Skin of body (tissue), 2 donors: ENCODE results near the gene ZNF212. TPM values are rescaled to one million over a fixed set of nuclear protein-coding genes. Genes with fewer than 3 reads are reported as not detected.
A peak's percentile ranks its signal among the peaks of the same experiment; 100 is the strongest.

Source experiments
- DNase-seq: peaks from one replicate; lab custom pipeline; 2025; lab: John Stamatoyannopoulos, UW
- total RNA-seq: library from RNA; depleted of rRNA; stranded (reverse); fragments of >200 nt; gene quantifications from one replicate; pipeline ENCODE4 v1.2.3, GENCODE V29; 2014

ZNF212 gene
- total RNA-seq, 1 donor from 2014 or later: 6.6 TPM

GRCh38 chr7:149284850-149285585 is 45.6 kb downstream of the ZNF212 start:
- DNase-seq: peak; percentile 71

GRCh38 chr7:149285603-149286002 is 46.2 kb downstream of the ZNF212 start:
- DNase-seq: no peak

GRCh38 chr7:149286811-149287400 is 47.5 kb downstream of the ZNF212 start:
- DNase-seq: no peak

- DNase-seq: no peak
These were observed 48.2 kb downstream of the ZNF212 start for GRCh38 chr7:149287622-149288021.

GRCh38 chr7:149289262-149289661 is 49.8 kb downstream of the ZNF212 start:
- DNase-seq: no peak

- no peak for DNase-seq
These were observed 50.4 kb downstream of the ZNF212 start for GRCh38 chr7:149289856-149290255.

GRCh38 chr7:149291036-149291780 is 51.8 kb downstream of the ZNF212 start:
- no peak for DNase-seq

- no peak for DNase-seq
These were observed 52.5 kb downstream of the ZNF212 start for GRCh38 chr7:149291781-149292461.

GRCh38 chr7:149292462-149292823 is 53.0 kb downstream of the ZNF212 start:
- no peak for DNase-seq

- DNase-seq: no peak
These were observed 53.9 kb downstream of the ZNF212 start for GRCh38 chr7:149293338-149293737.

- DNase-seq: no peak
These were observed 54.6 kb downstream of the ZNF212 start for GRCh38 chr7:149293946-149294633.

- no peak for DNase-seq
These were observed 55.4 kb downstream of the ZNF212 start for GRCh38 chr7:149294634-149295480.

- DNase-seq: no peak
These were observed 56.0 kb downstream of the ZNF212 start for GRCh38 chr7:149295481-149295850.

GRCh38 chr7:149296368-149296767 is 56.9 kb downstream of the ZNF212 start:
- DNase-seq: no peak

- no peak for DNase-seq
These were observed 57.7 kb downstream of the ZNF212 start for GRCh38 chr7:149297034-149297755.

- no peak for DNase-seq
These were observed 61.3 kb downstream of the ZNF212 start for GRCh38 chr7:149300620-149301285.

GRCh38 chr7:149302222-149302621 is 62.8 kb downstream of the ZNF212 start:
- DNase-seq: no peak

GRCh38 chr7:149302865-149303264 is 63.4 kb downstream of the ZNF212 start:
- DNase-seq: no peak

GRCh38 chr7:149304006-149304405 is 64.6 kb downstream of the ZNF212 start:
- no peak for DNase-seq
